HEK293T (cell line): ENCODE data around the gene ZNF511.

Source experiments
- CTCF ChIA-PET: fragments of 350-600 bp; formaldehyde crosslinking; extraction: SDS; loops from one replicate; lab custom pipeline; 2021; ENCODE audit warnings: antibody characterized with exemption, inconsistent platforms; lab: Yijun Ruan, JAX
- POLR2A ChIA-PET: fragments of 350-600 bp; formaldehyde crosslinking; extraction: SDS; loops from one replicate; lab custom pipeline; 2020; ENCODE audit warnings: antibody characterized with exemption, inconsistent platforms; lab: Yijun Ruan, JAX
- DNase-seq: peaks from one replicate; pipeline ENCODE4 v3.0.0; 2012; ENCODE audit warnings: mixed read lengths; ENCODE audit errors: extremely low spot score
- ARNT ChIP-seq: fragments of 450-650 bp; IDR thresholded peaks from 2 replicates; pipeline ENCODE4 v1.6.1; 2017; ENCODE audit warnings: mild to moderate bottlenecking
- BHLHE40 ChIP-seq: fragments of 450-650 bp; IDR thresholded peaks from 2 replicates; pipeline ENCODE4 v1.6.1; 2016; ENCODE audit warnings: mild to moderate bottlenecking, moderate library complexity, borderline replicate concordance
- CTBP1 ChIP-seq: fragments of 450-650 bp; IDR thresholded peaks from 2 replicates; pipeline ENCODE4 v1.6.1; 2016; ENCODE audit warnings: borderline replicate concordance
- ELF4 ChIP-seq: fragments of 450-650 bp; IDR thresholded peaks from 2 replicates; pipeline ENCODE4 v1.6.1; 2017; ENCODE audit warnings: antibody characterized with exemption
- FOXA1 ChIP-seq: fragments of 450-650 bp; IDR thresholded peaks from 2 replicates; pipeline ENCODE4 v1.6.1; 2016; ENCODE audit warnings: mild to moderate bottlenecking
- FOXK2 ChIP-seq: fragments of 450-650 bp; IDR thresholded peaks from 2 replicates; pipeline ENCODE4 v1.6.1; 2016; ENCODE audit warnings: mild to moderate bottlenecking
- FOXM1 ChIP-seq: fragments of 450-650 bp; IDR thresholded peaks from 2 replicates; pipeline ENCODE4 v1.6.1; 2017; ENCODE audit warnings: mild to moderate bottlenecking, borderline replicate concordance
- HDGF ChIP-seq: fragments of 450-650 bp; IDR thresholded peaks from 2 replicates; pipeline ENCODE4 v1.6.1; 2017; ENCODE audit warnings: antibody characterized with exemption, borderline replicate concordance
- L3MBTL2 ChIP-seq: fragments of 450-650 bp; conservative IDR thresholded peaks from 2 replicates; pipeline ENCODE4 v1.6.1; 2016; ENCODE audit warnings: mild to moderate bottlenecking
- LEF1 ChIP-seq: fragments of 450-650 bp; IDR thresholded peaks from 2 replicates; pipeline ENCODE4 v1.6.1; 2017; ENCODE audit warnings: mild to moderate bottlenecking, borderline replicate concordance
- NFRKB ChIP-seq: fragments of 450-650 bp; IDR thresholded peaks from 2 replicates; pipeline ENCODE4 v1.6.1; 2016; ENCODE audit warnings: mild to moderate bottlenecking, moderate library complexity
- SP1 ChIP-seq: fragments of 450-650 bp; IDR thresholded peaks from 2 replicates; pipeline ENCODE4 v1.6.1; 2017
- SUZ12 ChIP-seq: fragments of 450-650 bp; IDR thresholded peaks from 2 replicates; pipeline ENCODE4 v1.6.1; 2016; ENCODE audit warnings: mild to moderate bottlenecking
- TARDBP ChIP-seq: fragments of 450-650 bp; IDR thresholded peaks from 2 replicates; pipeline ENCODE4 v1.6.1; 2016
- ZNF384 ChIP-seq: fragments of 450-650 bp; IDR thresholded peaks from 2 replicates; pipeline ENCODE4 v1.6.1; 2016
- TF ChIP-seq, protein P1 (sequence below): fragments of 450-650 bp; IDR thresholded peaks from 2 replicates; pipeline ENCODE4 v1.6.1; 2016

Gene ZNF511

DNA sequence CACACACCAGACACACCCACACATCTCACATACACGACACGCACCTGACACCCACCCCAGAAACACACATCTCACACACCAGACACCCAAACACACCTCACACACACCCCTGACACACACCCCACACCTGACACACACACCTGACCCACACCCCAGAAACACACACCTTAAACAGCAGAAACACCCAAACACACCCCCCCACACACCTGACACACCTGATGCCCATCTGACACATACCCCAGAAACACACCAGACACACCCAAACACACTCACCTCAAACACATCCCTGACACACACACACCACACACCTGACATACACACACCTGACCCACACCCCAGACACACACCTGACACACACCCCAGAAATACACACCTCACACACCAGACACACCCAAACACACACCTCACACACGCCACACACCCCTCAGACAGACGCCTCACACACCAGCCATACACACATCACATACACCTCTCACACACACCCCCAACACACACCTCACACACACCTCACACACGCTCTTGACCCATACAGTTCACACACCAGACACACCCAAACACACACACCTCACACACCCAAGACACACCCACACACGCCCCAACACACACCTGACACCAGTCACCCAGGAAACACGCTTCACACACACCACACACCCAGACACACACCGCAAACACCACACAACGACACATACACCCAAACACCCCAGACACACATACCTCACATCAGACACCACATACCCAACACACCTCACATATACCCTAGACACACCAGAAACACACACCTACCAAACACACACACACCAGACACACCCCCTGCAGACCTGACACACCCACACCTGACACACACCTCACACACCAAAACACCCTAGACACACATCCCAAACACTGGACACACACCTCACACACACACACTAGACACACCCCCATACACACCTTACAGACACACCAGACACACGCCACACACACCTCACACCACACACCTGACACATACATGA is 29.7 kb downstream of the ZNF511 start:
- no peak for DNase-seq
- TF ChIP-seq TARDBP, result peak; percentile 38; the same call in 1 of the 2 replicates
- TF ChIP-seq FOXK2, result no peak
- TF ChIP-seq HDGF, result no peak
- no peak; the same call in 1 of the 2 replicates for TF ChIP-seq SP1
- ChIA-PET CTCF (no interaction called here), POLR2A (no interaction called here)

- no peak for DNase-seq
- CTCF ChIA-PET, result no interaction called here
- POLR2A ChIA-PET, result no interaction called here
- TF ChIP-seq BHLHE40, result no peak
- peak; percentile 36; the same call in 1 of the 2 replicates for TF ChIP-seq CTBP1
- TF ChIP-seq, protein P1, sequence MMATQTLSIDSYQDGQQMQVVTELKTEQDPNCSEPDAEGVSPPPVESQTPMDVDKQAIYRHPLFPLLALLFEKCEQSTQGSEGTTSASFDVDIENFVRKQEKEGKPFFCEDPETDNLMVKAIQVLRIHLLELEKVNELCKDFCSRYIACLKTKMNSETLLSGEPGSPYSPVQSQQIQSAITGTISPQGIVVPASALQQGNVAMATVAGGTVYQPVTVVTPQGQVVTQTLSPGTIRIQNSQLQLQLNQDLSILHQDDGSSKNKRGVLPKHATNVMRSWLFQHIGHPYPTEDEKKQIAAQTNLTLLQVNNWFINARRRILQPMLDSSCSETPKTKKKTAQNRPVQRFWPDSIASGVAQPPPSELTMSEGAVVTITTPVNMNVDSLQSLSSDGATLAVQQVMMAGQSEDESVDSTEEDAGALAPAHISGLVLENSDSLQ, result no peak
Observed at GRCh38 chr10:133339708-133340380, 31.1 kb downstream of the ZNF511 start.

DNA sequence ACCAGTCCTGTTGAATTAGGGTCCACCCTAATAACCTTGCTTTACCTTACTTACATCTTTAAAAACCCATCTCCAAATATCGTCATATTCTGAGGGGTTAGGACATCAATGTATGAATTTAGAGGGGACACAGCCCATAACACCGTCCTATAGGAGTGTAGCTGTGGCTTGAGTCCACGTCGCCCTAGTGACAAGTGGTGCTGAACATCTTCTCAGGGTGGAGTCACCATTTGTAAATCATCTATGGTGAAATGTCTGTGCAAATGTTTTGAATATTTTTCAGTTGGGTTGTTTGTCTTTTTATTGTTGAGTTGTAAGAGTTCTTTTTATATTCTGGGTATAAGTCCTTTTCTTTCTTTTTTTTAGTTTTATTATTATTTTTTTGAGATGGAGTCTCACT is 33.3 kb downstream of the ZNF511 start:
- POLR2A ChIA-PET, result no interaction called here
- TF ChIP-seq BHLHE40, result no peak
- TF ChIP-seq, protein P1, result no peak
- TF ChIP-seq CTBP1, result no peak
- no peak for TF ChIP-seq SUZ12
- TF ChIP-seq TARDBP, result no peak
- no peak for TF ChIP-seq ELF4
- TF ChIP-seq ZNF384, result no peak
- TF ChIP-seq FOXK2, result no peak
- CTCF ChIA-PET, result no interaction called here
- DNase-seq, result no peak

DNA sequence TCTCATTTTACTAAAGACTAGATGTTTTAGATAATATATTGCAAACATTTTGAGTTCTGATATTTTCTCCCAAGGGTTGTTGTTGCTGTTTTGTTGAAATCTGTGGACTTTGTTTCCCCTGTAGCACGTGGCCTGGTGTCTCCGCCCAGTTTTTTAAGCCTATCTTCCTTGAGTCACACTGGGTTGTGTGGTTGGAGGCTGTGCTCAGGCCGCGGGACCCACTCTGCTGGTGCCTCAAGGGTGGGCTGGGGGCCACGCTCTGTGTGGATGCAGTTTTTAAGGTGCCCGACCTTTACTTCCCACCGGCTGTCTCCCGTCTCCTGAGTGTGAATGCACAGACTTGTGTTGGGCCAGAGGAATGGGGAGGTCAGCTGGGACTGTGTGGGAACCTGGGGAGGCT is 34.2 kb downstream of the ZNF511 start:
- TF ChIP-seq L3MBTL2 (no peak), ARNT (no peak), BHLHE40 (no peak), LEF1 (no peak), FOXK2 (no peak), FOXM1 (no peak), ELF4 (no peak), ZNF384 (no peak), CTBP1 (no peak), HDGF (no peak), NFRKB (no peak), FOXA1 (no peak), TARDBP (no peak), SUZ12 (no peak), SP1 (no peak)
- TF ChIP-seq, protein P1, result no peak
- no peak for DNase-seq
- ChIA-PET POLR2A (no interaction called here), CTCF (no interaction called here)

DNA sequence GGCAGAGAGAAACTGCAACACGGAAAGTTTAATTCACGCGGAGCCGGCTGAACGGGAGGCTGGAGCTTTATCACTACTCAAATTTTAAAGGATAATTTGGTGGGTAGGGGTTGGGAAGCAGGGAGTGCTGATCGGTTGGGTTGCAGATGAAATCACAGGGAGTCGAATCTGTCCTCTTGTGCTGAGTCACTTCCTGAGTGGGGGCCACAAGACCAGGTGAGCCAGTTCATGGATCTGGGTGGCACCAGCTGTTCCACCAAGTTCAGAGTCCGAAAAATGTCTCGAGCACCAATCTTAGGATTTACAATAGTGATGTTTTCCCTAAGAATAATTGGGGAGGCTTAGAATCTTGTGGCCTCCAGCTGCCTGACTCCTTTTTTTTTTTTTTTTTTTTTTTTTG is 34.8 kb downstream of the ZNF511 start:
- CTCF ChIA-PET, result no interaction called here
- POLR2A ChIA-PET, result no interaction called here
- DNase-seq, result no peak
- TF ChIP-seq FOXM1 (no peak), ELF4 (no peak), L3MBTL2 (no peak), ARNT (no peak), LEF1 (no peak), TARDBP (no peak), FOXA1 (no peak), CTBP1 (no peak)
- TF ChIP-seq, protein P1, result no peak

DNA sequence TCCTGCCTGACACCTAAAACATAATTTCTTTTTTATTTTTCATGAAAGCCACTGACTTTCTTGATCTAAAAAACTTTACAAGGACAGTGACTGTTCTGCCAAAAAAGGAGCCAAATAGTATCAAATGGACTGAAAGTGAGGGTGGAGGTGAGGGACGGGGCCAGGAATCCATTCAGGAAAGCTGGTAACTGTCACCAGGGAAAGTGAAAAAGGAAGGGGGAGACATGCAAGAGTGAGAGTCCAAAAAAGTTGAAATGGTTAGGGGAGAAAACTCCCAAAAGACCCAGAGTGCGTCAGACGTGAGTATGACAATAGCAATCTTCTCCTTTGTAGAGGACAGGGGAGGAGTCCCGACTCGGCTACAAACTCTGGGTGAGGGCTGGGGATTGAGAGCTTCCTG is 35.5 kb downstream of the ZNF511 start:
- CTCF ChIA-PET, result interaction anchor here (1.3 kb wide), 1 partner anchor 15 kb away, joined by 5 read pairs; no protein-coding TSS in a partner anchor

More for the DNA sequence above, 35.5 kb downstream of the ZNF511 start:
- DNase-seq, result no peak
- no peak for TF ChIP-seq CTBP1
- no peak for TF ChIP-seq SP1
- TF ChIP-seq HDGF, result no peak
- no peak for TF ChIP-seq LEF1
- no peak for TF ChIP-seq FOXM1
- TF ChIP-seq FOXA1, result no peak
- TF ChIP-seq FOXK2, result no peak
- TF ChIP-seq NFRKB, result no peak
- no peak for TF ChIP-seq L3MBTL2
- TF ChIP-seq ZNF384, result no peak
- no peak for TF ChIP-seq ELF4
- no peak for TF ChIP-seq SUZ12
- no peak for TF ChIP-seq ARNT
- no peak for TF ChIP-seq TARDBP
- TF ChIP-seq, protein P1, result no peak
- POLR2A ChIA-PET, result no interaction called here
